Measurements from ENCODE around the gene SLX4IP. TPM values are rescaled to one million over a fixed set of nuclear protein-coding genes. Genes with fewer than 3 reads are reported as not detected.
A peak's percentile ranks its signal among the peaks of the same experiment; 100 is the strongest.

SLX4IP gene
- total RNA-seq, 1 experiment from 2014 or later, result 5.2 TPM

- no peak for DNase-seq (ENCODE audit: low spot score)
These were observed 213.5 kb downstream of the SLX4IP start for GRCh38 chr20:10648651-10649050.

DNA sequence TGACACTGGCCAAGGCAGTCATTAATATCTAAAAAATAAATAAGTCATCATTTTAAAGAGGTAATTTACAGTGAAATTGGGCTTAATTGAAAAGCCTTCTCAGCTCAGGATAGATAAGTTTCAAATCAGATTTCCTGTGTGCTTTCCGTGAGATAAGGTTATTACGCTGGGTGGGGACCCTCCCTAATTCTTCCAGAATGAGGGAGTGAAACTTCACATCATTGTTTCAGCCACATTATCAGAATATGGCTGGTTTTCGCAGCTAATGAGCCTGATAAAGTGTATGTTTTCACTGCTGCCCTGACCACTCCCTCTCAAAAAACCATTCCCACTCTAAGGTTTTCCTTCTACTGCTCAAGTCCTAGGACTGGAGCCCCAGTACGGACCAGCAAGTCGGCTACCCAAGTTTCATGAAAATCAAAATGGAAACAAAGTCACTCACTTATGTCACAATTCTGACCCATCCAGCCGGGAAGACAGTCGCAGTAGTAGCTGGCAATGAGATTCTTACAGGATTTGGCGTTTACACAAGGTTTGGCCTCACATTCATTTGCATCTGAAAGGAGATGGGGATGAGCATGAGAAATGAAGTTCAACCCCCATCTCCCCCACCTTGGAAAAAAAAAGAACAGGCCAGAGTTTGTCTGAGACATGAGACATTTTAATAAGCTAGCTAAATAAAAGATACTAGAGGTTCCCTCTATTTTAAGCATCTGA is 214.1 kb downstream of the SLX4IP start:
- DNase-seq (ENCODE audit: low spot score), result no peak

GRCh38 chr20:10649797-10650160 is 214.7 kb downstream of the SLX4IP start:
- DNase-seq (ENCODE audit: low spot score), result no peak

DNA sequence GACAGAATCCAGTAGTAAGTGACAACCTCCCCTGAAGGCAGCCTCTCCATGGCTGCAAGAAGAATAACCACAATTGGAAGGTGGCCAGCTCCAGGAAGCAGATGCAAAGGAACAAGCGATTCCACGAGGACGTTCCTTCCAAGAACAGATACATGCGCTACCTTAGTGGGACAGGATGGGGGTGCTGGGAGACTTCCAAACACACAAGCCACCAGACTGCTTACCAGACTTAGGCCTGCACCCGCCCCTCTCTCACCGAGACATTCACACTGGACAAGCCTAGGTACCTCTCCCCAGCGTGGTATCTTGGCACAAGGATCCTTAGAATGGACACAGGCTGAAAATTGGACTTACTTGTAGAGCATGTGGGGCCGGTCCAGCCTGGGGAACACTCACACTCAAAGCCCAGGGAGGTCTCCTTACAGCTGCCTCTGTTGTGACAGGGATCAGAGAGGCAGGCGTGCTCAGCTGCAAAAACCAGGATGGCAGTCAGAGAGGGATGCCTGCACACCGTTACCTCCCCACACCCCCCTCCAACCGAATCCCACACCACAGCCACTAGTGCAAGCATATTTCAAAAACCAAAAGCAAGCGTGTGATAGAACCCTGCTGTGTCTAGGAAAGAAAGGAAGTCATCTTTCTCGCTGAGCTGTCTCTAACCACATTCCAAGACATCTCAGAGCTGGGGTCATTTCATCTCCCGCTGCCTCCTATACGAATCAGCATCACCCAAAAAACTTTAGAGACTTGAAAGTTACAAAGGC is 216.3 kb downstream of the SLX4IP start:
- peak; percentile 66 for DNase-seq (ENCODE audit: low spot score)

- DNase-seq (ENCODE audit: low spot score), result no peak
These were observed 217.1 kb downstream of the SLX4IP start for GRCh38 chr20:10652185-10652584.

DNA sequence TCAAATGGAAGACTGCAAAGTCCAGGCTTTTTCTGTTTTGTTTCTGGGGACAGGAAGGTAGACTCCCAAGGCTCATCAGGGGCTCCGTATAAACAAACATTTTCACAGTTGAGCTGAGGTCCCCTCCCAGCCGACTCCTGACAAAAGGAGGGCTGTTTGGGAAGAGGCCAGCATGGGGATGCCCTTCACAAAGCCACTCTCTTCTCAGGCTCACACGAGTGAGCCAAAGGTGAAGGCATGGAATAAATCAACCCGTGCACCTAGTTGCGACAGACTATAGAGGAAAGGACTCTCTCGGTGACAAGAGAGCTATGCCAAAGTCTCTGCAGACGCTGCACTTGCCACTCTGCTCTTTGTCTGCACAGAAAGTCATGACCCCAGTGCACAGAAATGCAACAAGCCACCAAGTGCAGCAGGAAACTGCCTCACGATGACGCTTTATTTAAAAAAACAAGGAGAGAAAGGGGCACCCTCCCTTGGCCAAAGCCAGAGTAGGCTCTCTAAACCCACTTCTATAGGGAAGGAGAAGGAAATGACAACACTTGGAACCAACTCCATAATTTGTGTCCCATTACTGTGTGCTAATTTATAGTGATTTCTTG is 217.7 kb downstream of the SLX4IP start:
- DNase-seq (ENCODE audit: low spot score), result no peak

- no peak for DNase-seq (ENCODE audit: low spot score)
These were observed 218.6 kb downstream of the SLX4IP start for GRCh38 chr20:10653599-10654249.

DNA sequence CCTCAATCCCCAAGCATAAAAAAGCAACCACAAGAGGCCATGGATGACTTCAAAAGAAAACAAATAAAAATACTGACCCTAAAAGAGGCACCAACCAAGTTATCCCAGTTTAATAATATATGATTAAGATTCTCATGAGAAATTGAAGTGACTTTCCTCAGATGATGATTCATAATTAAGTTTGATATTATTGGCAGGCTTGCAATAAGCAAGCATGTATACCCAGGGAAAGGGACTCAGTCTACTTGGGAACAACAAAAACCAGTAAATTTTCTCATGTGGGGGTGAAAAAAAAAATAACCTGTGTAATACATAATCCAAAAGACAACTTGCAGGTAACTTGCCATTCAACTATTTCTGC is 219.1 kb downstream of the SLX4IP start:
- DNase-seq (ENCODE audit: low spot score), result no peak

DNA sequence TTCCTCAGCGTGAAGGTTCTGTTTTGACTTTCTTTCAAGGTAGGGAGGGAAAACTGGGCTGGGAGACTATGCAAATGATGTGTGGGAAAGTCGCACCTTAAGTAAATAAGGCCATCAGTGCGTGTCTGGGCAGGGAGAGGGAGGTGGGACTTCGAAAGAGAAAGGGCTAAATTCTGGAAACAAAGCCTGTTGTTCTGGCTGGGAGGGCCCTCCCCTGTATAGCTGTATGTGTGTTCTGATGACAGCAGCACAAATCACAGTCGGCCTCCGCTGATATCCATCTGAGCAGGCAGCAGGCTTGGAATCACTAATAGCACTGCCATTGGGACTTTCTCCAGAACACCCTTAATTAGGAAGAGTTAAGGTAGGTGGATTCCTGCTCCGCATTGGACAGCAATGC is 219.5 kb downstream of the SLX4IP start:
- DNase-seq (ENCODE audit: low spot score), result no peak

DNA sequence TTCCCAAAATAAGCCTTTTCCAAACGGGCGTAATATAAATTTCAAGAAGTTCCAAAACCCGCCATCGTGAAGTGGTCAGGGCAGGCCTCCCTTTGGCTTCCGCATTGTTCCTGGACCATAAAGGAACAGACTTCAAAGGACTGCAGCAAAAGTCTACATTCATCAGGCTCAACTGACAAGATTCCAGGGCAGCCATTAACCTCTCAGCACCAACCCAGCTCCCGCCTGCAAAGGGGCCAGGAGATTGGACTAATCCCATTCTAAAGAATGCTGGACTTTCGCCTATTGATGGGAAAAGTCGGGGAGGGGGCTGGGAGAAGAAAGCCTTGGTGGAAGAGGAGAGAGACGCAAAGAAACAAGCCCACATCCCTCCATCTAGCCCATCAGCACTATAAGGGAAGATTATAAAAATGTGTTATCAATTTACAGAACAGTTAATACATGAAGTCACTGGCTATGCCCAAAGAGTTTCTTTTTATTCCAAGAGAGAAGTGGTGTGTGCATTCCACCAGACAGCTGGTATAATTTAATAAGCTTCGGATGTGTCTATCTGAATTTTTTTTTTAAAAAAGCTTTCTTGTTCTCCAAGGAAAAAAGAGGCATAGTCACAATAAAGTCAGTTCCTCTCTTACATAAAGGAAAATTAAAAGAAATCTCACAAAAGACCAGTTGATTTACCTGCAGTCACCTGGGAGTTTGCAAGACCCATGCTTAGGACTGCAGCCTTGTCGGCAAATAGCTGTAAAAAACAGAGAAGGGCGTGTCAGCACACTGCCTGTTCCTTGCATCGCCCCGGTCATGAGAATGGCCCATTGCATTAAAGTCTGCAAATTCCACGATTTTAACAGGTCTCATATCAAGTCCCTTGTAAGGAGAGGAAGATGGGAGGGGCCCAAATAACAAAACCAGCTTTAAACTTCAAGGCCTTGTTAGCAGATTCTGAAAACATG is 220.9 kb downstream of the SLX4IP start:
- no peak for DNase-seq (ENCODE audit: low spot score)

DNA sequence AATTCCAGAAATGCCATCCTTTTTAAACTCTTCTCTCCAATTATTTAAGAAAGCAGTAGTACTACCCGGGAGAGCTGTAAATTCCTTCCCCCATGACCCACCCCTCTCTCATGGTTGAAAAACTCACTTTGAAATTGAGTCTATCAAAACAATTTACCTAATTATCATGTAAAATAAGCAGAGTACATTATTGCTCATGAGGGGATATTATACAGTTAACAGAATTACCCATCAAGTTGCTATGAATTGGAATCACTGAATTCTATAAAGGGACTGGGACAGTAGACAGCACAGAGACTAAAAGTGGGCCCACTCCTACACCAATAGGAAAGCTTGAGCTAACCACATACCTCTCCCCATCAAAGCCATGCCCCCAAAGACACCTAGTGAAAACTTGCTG is 222.3 kb downstream of the SLX4IP start:
- DNase-seq (ENCODE audit: low spot score), result no peak

GRCh38 chr20:10658051-10658823 is 223.1 kb downstream of the SLX4IP start:
- DNase-seq (ENCODE audit: low spot score), result no peak

- DNase-seq (ENCODE audit: low spot score), result no peak
These were observed 223.9 kb downstream of the SLX4IP start for GRCh38 chr20:10658876-10659632.

GRCh38 chr20:10659651-10660601 is 224.8 kb downstream of the SLX4IP start:
- no peak for DNase-seq (ENCODE audit: low spot score)

- DNase-seq (ENCODE audit: low spot score), result no peak
These were observed 225.6 kb downstream of the SLX4IP start for GRCh38 chr20:10660661-10661060.

GRCh38 chr20:10661261-10661660 is 226.2 kb downstream of the SLX4IP start:
- DNase-seq (ENCODE audit: low spot score), result no peak

- no peak for DNase-seq (ENCODE audit: low spot score)
These were observed 227.0 kb downstream of the SLX4IP start for GRCh38 chr20:10662151-10662550.

GRCh38 chr20:10662661-10663458 is 227.8 kb downstream of the SLX4IP start:
- no peak for DNase-seq (ENCODE audit: low spot score)
